ENCODE results near the gene RPL27A.

GRCh38 chr11:8683115-8683807, 669 bp downstream of the RPL27A start:
- TF ChIP-seq CTCF (IDR thresholded peaks at IDR 0.05) (no peak), POLR2A (IDR thresholded peaks at IDR 0.05) (no peak)

Measured in lower leg skin (tissue), 3 donors.